ENCODE results near the gene CYP4V2. TPM values are rescaled to one million over a fixed set of nuclear protein-coding genes. Genes with fewer than 3 reads are reported as not detected.

CYP4V2 gene
- total RNA-seq, 1 donor from 2014 or later = 14.1 TPM

GRCh38 chr4:186260117-186260503, 68.7 kb downstream of the CYP4V2 start:
- H3K36me3 Mint-ChIP-seq (ENCODE audit: unreplicated experiment) = peaks cover 1% of the 10 kb centered on the region
- no peak overlapping the region for H3K27ac Mint-ChIP-seq (ENCODE audit: unreplicated experiment)
- H3K4me3 Mint-ChIP-seq (ENCODE audit: unreplicated experiment) = no peak overlapping the region
- no peak for DNase-seq (ENCODE audit: extremely low spot score, unreplicated experiment)
- no peaks in the 10 kb centered on the region for H3K9me3 Mint-ChIP-seq (ENCODE audit: unreplicated experiment)
- no peak for TF ChIP-seq CTCF (IDR thresholded peaks at IDR 0.05)
- peaks cover 9% of the 10 kb centered on the region for H3K4me1 Mint-ChIP-seq (ENCODE audit: unreplicated experiment)
- H3K27me3 Mint-ChIP-seq (ENCODE audit: unreplicated experiment) = peaks cover 13% of the 10 kb centered on the region

Other genes starting within 250 kb of the CYP4V2 start
- gene TLR3, start 122.4 kb upstream of the CYP4V2 start, total RNA-seq = 7.5 and 8.2 TPM in 2 replicates
- 2.0 and 2.3 TPM in 2 replicates for gene FAM149A, start 86.9 kb upstream of the CYP4V2 start, total RNA-seq
- gene KLKB1, start 35.9 kb downstream of the CYP4V2 start, total RNA-seq = 0.43 TPM in 1 of 2 replicates, not detected in the other
- not detected in 2 replicates for gene F11, start 74.6 kb downstream of the CYP4V2 start, total RNA-seq

Measured in osteocyte (in vitro differentiated cells).